IMR-90 (cell line): Measurements from ENCODE around the gene MEIS1. TPM values are rescaled to one million over a fixed set of nuclear protein-coding genes. Genes with fewer than 3 reads are reported as not detected.

Experiments
- ATAC-seq: fragments of 200-7000 bp; cut with Tn5 transposase; 2 replicates; pipeline ENCODE4 v1.9.1; 2020; ENCODE audit warnings: low read depth, mild to moderate bottlenecking, moderate library complexity
- BruUV-seq: library from RNA; stranded (reverse); fragments of 400-500 nt; replicated peaks from 2 replicates; lab custom pipeline; 2021; lab: Mats Ljungman, UMichigan
- CTCF ChIA-PET: fragments of 300-600 bp; formaldehyde crosslinking; extraction: SDS; loops from one replicate; lab custom pipeline; 2021; ENCODE audit warnings: antibody characterized with exemption; lab: Yijun Ruan, JAX
- POLR2A ChIA-PET: fragments of 300-600 bp; sonication (Branson Sonifier 250); formaldehyde crosslinking; loops from one replicate; lab custom pipeline; 2022; ENCODE audit warnings: antibody characterized with exemption; ENCODE audit not compliant: unreplicated experiment; lab: Charles Lee
- DNase-seq: peaks from one replicate; pipeline ENCODE4 v3.0.0; 2013
- H2AFZ ChIP-seq: replicated peaks from 2 replicates; pipeline ENCODE3; 2013; ENCODE audit warnings: low read length, mild to moderate bottlenecking; ENCODE audit not compliant: poor library complexity
- H2AK5ac ChIP-seq: 2 replicates; pipeline ENCODE4 v1.6.1; 2013; ENCODE audit warnings: low read depth, low read length, inconsistent platforms
- H2AK9ac ChIP-seq: replicated peaks from 2 replicates; pipeline ENCODE3; 2013; ENCODE audit warnings: mild to moderate bottlenecking, low read depth, low read length, moderate library complexity; ENCODE audit not compliant: poor library complexity
- H2BK120ac ChIP-seq: 2 replicates; pipeline ENCODE4 v1.6.1; 2013; ENCODE audit warnings: low read depth, low read length, inconsistent platforms
- H2BK15ac ChIP-seq: 3 replicates; pipeline ENCODE4 v1.6.1; 2013; ENCODE audit warnings: low read depth, low read length, inconsistent platforms
- H2BK20ac ChIP-seq: 2 replicates; pipeline ENCODE4 v1.6.1; 2013; ENCODE audit warnings: low read depth, mild to moderate bottlenecking, inconsistent platforms, low read length, moderate library complexity
- H2BK5ac ChIP-seq: 2 replicates; pipeline ENCODE4 v1.6.1; 2013; ENCODE audit warnings: mild to moderate bottlenecking, low read depth, low read length, inconsistent platforms; ENCODE audit not compliant: poor library complexity, severe bottlenecking
- H3K14ac ChIP-seq: replicated peaks from 2 replicates; pipeline ENCODE4 v1.6.1; 2013; ENCODE audit warnings: low read depth, low read length, inconsistent platforms
- H3K18ac ChIP-seq: 2 replicates; pipeline ENCODE4 v1.6.1; 2013; ENCODE audit warnings: low read depth, low read length, control low read depth
- H3K23ac ChIP-seq: 2 replicates; pipeline ENCODE4 v1.6.1; 2013; ENCODE audit warnings: low read depth, low read length, inconsistent platforms
- H3K27ac ChIP-seq: 2 replicates; pipeline ENCODE4 v1.5.1; 2013; ENCODE audit warnings: mild to moderate bottlenecking, control low read depth, low read length; ENCODE audit not compliant: insufficient read depth
- H3K27me3 ChIP-seq: 2 replicates; pipeline ENCODE4 v1.6.1; 2013; ENCODE audit warnings: low read length; ENCODE audit not compliant: control insufficient read depth, insufficient read depth
- H3K36me3 ChIP-seq: 2 replicates; pipeline ENCODE4 v1.6.1; 2013; ENCODE audit warnings: low read length, mixed read lengths; ENCODE audit not compliant: control insufficient read depth, insufficient read depth
- H3K4ac ChIP-seq: 2 replicates; pipeline ENCODE4 v1.6.1; 2013; ENCODE audit warnings: low read depth, low read length, inconsistent platforms
- H3K4me1 ChIP-seq: 2 replicates; pipeline ENCODE4 v1.6.1; 2013; ENCODE audit warnings: low read length, mixed read lengths; ENCODE audit not compliant: control insufficient read depth, insufficient read depth
- H3K4me2 ChIP-seq: 2 replicates; pipeline ENCODE4 v1.6.1; 2013; ENCODE audit warnings: low read depth, mild to moderate bottlenecking, control low read depth, low read length, moderate library complexity
- H3K4me3 ChIP-seq: 2 replicates; pipeline ENCODE4 v1.5.1; 2013; ENCODE audit warnings: low read depth, mild to moderate bottlenecking, control low read depth, low read length, moderate library complexity; ENCODE audit not compliant: insufficient read depth
- H3K56ac ChIP-seq: 2 replicates; pipeline ENCODE4 v1.6.1; 2013; ENCODE audit warnings: low read length, inconsistent platforms; ENCODE audit not compliant: insufficient read depth; ENCODE audit errors: extremely low read depth
- H3K79me1 ChIP-seq, 2 experiments: 2 replicates each; pipeline ENCODE4 v1.6.1; 2013; ENCODE audit warnings: low read length in 2 of 2, inconsistent platforms in 1 of 2, low read depth in 1 of 2
- H3K9ac ChIP-seq: 2 replicates; pipeline ENCODE4 v1.6.1; 2013; ENCODE audit warnings: low read depth, low read length, control low read depth
- H3K9me1 ChIP-seq: 2 replicates; pipeline ENCODE4 v1.6.1; 2013; ENCODE audit warnings: low read length, inconsistent platforms; ENCODE audit not compliant: insufficient read depth
- H3K9me3 ChIP-seq: 2 replicates; pipeline ENCODE4 v1.6.1; 2013; ENCODE audit warnings: low read length; ENCODE audit not compliant: control insufficient read depth, insufficient read depth
- H4K20me1 ChIP-seq: 2 replicates; pipeline ENCODE4 v1.6.1; 2013; ENCODE audit warnings: low read length, inconsistent platforms; ENCODE audit not compliant: insufficient read depth
- H4K5ac ChIP-seq: 2 replicates; pipeline ENCODE4 v1.6.1; 2013; ENCODE audit warnings: mild to moderate bottlenecking, low read depth, low read length, control low read depth
- H4K8ac ChIP-seq, 2 experiments: 2 replicates each; pipeline ENCODE4 v1.6.1; 2013; ENCODE audit warnings: low read depth in 2 of 2, low read length in 2 of 2, control low read depth in 1 of 2, inconsistent platforms in 1 of 2
- H4K91ac ChIP-seq: 2 replicates; pipeline ENCODE4 v1.6.1; 2013; ENCODE audit warnings: low read depth, low read length, inconsistent platforms; ENCODE audit not compliant: insufficient read depth
- BHLHE40 ChIP-seq: fragments of 150-350 bp; IDR thresholded peaks from 2 replicates; pipeline ENCODE4 v1.6.1; 2016; ENCODE audit warnings: mild to moderate bottlenecking, low read depth, low read length
- CEBPB ChIP-seq: IDR thresholded peaks from 2 replicates; pipeline ENCODE4 v1.6.1; 2012; ENCODE audit warnings: low read depth, low read length, improper control_type of control experiment
- FOS ChIP-seq: fragments of 150-350 bp; IDR thresholded peaks from 2 replicates; pipeline ENCODE4 v1.6.1; 2016; ENCODE audit warnings: low read depth, low read length
- MAFK ChIP-seq: IDR thresholded peaks from 2 replicates; pipeline ENCODE4 v1.6.1; 2012; ENCODE audit warnings: low read depth, low read length, improper control_type of control experiment
- MAZ ChIP-seq: IDR thresholded peaks from 2 replicates; pipeline ENCODE4 v1.6.1; 2012; ENCODE audit warnings: low read depth, mild to moderate bottlenecking, low read length, improper control_type of control experiment, moderate library complexity, borderline replicate concordance
- MXI1 ChIP-seq: IDR thresholded peaks from 2 replicates; pipeline ENCODE4 v1.6.1; 2012; ENCODE audit warnings: low read depth, mild to moderate bottlenecking, low read length, moderate library complexity, borderline replicate concordance
- NFE2L2 ChIP-seq: fragments of 150-350 bp; IDR thresholded peaks from 2 replicates; pipeline ENCODE4 v1.6.1; 2016; ENCODE audit warnings: low read depth, mild to moderate bottlenecking, low read length
- RAD21 ChIP-seq: IDR thresholded peaks from 2 replicates; pipeline ENCODE4 v1.6.1; 2012; ENCODE audit warnings: low read length, improper control_type of control experiment
- RCOR1 ChIP-seq: IDR thresholded peaks from 2 replicates; pipeline ENCODE4 v1.6.1; 2012; ENCODE audit warnings: mild to moderate bottlenecking, low read length, improper control_type of control experiment; ENCODE audit not compliant: insufficient replicate concordance
- RFX5 ChIP-seq: IDR thresholded peaks from 2 replicates; pipeline ENCODE4 v1.8.0; 2012; ENCODE audit warnings: low read depth, mild to moderate bottlenecking, low read length, moderate library complexity
- SMC3 ChIP-seq: fragments of 150-350 bp; IDR thresholded peaks from 2 replicates; pipeline ENCODE4 v1.6.1; 2016; ENCODE audit warnings: low read depth, mild to moderate bottlenecking, antibody characterized with exemption, low read length, moderate library complexity
- WGBS, 2 experiments: methylation state at CpG; one replicate each; pipeline versions ENCODE4 v1.1.5 to v1.1.7; 2013; ENCODE audit warnings: missing lambda C conversion rate in 2 of 2; ENCODE audit not compliant: insufficient read length in 1 of 2; ENCODE audit errors: extremely low coverage in 2 of 2; 5-methylcytosine and 5-hydroxymethylcytosine counted together
- dilution Hi-C: fragments of 300-500 bp; cut with HindIII; formaldehyde crosslinking; loops from one replicate; pipeline ENCODE4 v1.14.3; 2018; ENCODE audit warnings: low sequenced_read_pairs; ENCODE audit not compliant: unreplicated experiment
- in situ Hi-C: fragments of 300-500 bp; cut with MboI; formaldehyde crosslinking; loops from 3 replicates; pipeline ENCODE4 v1.14.3; 2019; ENCODE audit warnings: low sequenced_read_pairs, inconsistent platforms, mixed read lengths
- intact Hi-C: fragments of 100-400 bp; cut with micrococcal nuclease; formaldehyde crosslinking; loops from 2 replicates; pipeline ENCODE4 v1.10.0; 2022
- polyA plus RNA-seq, 3 experiments: library from polyadenylated mRNA; depleted of rRNA; stranded (reverse); fragments of >200 nt; gene quantifications; 2 replicates each; pipeline ENCODE4 v1.2.3, GENCODE V29; 2012; ENCODE audit warnings: low replicate concordance in 1 of 3
- total RNA-seq: library from RNA; depleted of rRNA; stranded (reverse); fragments of >200 nt; gene quantifications from 2 replicates; pipeline ENCODE4 v1.2.3, GENCODE V29; 2012
- TF ChIP-seq, protein P1 (sequence below): fragments of 150-350 bp; IDR thresholded peaks from 2 replicates; pipeline ENCODE4 v1.6.1; 2017; ENCODE audit warnings: mild to moderate bottlenecking, antibody characterized with exemption, low read length, low read depth
- TF ChIP-seq, protein P2 (sequence below): conservative IDR thresholded peaks from 2 replicates; pipeline ENCODE4 v1.5.1; 2012; ENCODE audit warnings: mild to moderate bottlenecking, low read depth, low read length, improper control_type of control experiment

The MEIS1 gene
- total and polyA plus RNA-seq, 2 of the 4 experiments (the other 2 are of a cell fraction), result 54.4 to 157 TPM

DNA sequence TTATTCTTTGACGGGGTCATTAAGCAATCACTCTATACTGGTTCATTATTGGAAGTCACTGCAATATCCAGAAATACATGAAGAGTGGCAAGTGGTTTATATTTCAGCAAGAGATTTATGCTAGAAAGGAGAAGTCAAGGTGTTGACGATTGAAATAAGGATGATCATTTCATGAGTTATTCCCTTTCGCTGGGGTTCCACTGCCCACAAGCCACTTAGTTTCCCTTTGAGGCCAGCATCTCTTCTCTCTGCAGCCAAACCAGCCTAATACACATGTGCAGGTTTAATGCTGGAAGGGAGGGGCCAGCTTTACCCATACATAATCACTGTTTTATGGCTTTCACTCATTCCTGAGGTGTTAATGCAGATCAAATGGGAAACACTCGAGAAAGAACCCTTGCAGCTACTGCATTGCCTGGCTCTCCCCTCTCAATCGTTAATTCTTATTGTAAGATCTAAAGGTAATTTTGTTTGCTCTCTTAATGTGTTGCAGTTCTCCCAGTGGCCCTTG, 108.4 kb downstream of the MEIS1 start:
- H2AK5ac ChIP-seq, result no peak overlapping the region
- dilution Hi-C loops (no loop called here), in situ Hi-C loops (no loop called here), intact Hi-C loops (no loop called here)
- H2AK9ac ChIP-seq, result no peak overlapping the region
- no peak overlapping the region for H3K4me3 ChIP-seq
- H3K23ac ChIP-seq, result no peak overlapping the region
- H2BK120ac ChIP-seq, result no peak overlapping the region
- no peak overlapping the region for H4K91ac ChIP-seq
- no peak overlapping the region for H3K18ac ChIP-seq
- no peak overlapping the region for H3K9ac ChIP-seq
- no peak for ATAC-seq
- H4K5ac ChIP-seq, result no peak overlapping the region
- ChIA-PET POLR2A (no interaction called here), CTCF (no interaction called here)
- H2AFZ ChIP-seq, result no peak overlapping the region
- no CpG with 5 or more reads among the region's 5 CpGs for WGBS, 2 experiments
- H3K79me1 ChIP-seq, result peaks cover 25 to 73% of the 10 kb centered on the region in 2 experiments; a peak in 3 of 4 replicates
- no peak overlapping the region for H3K4ac ChIP-seq
- no peak for DNase-seq
- no peak overlapping the region for H3K14ac ChIP-seq
- H4K8ac ChIP-seq, result no peak overlapping the region
- peaks cover 84% of the 10 kb centered on the region for H4K20me1 ChIP-seq
- no peak overlapping the region for H2BK5ac ChIP-seq
- no TSS peak for BruUV-seq
- no peak overlapping the region for H3K4me2 ChIP-seq
- no peak overlapping the region for H2BK20ac ChIP-seq
- no peak overlapping the region for H2BK15ac ChIP-seq
- H3K9me3 ChIP-seq, result no peaks in the 10 kb centered on the region
- H3K56ac ChIP-seq, result no peak overlapping the region
- peaks cover 20% of the 10 kb centered on the region for H3K4me1 ChIP-seq
- no peak overlapping the region for H3K27ac ChIP-seq
- peaks cover 21% of the 10 kb centered on the region for H3K9me1 ChIP-seq
- H3K27me3 ChIP-seq, result no peaks in the 10 kb centered on the region
- peaks cover 19% of the 10 kb centered on the region for H3K36me3 ChIP-seq
- TF ChIP-seq NFE2L2 (no peak), MAFK (no peak), SMC3 (no peak), RCOR1 (no peak), CEBPB (no peak), MXI1 (no peak), MAZ (no peak), BHLHE40 (no peak), FOS (no peak), RAD21 (no peak), RFX5 (no peak)
- TF ChIP-seq, protein P1, sequence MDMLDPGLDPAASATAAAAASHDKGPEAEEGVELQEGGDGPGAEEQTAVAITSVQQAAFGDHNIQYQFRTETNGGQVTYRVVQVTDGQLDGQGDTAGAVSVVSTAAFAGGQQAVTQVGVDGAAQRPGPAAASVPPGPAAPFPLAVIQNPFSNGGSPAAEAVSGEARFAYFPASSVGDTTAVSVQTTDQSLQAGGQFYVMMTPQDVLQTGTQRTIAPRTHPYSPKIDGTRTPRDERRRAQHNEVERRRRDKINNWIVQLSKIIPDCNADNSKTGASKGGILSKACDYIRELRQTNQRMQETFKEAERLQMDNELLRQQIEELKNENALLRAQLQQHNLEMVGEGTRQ, result no peak
- TF ChIP-seq, protein P2, sequence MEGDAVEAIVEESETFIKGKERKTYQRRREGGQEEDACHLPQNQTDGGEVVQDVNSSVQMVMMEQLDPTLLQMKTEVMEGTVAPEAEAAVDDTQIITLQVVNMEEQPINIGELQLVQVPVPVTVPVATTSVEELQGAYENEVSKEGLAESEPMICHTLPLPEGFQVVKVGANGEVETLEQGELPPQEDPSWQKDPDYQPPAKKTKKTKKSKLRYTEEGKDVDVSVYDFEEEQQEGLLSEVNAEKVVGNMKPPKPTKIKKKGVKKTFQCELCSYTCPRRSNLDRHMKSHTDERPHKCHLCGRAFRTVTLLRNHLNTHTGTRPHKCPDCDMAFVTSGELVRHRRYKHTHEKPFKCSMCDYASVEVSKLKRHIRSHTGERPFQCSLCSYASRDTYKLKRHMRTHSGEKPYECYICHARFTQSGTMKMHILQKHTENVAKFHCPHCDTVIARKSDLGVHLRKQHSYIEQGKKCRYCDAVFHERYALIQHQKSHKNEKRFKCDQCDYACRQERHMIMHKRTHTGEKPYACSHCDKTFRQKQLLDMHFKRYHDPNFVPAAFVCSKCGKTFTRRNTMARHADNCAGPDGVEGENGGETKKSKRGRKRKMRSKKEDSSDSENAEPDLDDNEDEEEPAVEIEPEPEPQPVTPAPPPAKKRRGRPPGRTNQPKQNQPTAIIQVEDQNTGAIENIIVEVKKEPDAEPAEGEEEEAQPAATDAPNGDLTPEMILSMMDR, result no peak
